Amniotic epithelial cell (primary cell): ENCODE data around the gene TARS1.
"Not testable (repeated sequence)": the region's sequence is repeated elsewhere in the genome, so short reads cannot be mapped to it uniquely, and the experiment has no call there.

ENCODE experiments used
- DNase-seq: peaks from one replicate; pipeline ENCODE4 v3.0.0-alpha.2; 2010; ENCODE audit warnings: low read depth

TARS1 gene

DNA sequence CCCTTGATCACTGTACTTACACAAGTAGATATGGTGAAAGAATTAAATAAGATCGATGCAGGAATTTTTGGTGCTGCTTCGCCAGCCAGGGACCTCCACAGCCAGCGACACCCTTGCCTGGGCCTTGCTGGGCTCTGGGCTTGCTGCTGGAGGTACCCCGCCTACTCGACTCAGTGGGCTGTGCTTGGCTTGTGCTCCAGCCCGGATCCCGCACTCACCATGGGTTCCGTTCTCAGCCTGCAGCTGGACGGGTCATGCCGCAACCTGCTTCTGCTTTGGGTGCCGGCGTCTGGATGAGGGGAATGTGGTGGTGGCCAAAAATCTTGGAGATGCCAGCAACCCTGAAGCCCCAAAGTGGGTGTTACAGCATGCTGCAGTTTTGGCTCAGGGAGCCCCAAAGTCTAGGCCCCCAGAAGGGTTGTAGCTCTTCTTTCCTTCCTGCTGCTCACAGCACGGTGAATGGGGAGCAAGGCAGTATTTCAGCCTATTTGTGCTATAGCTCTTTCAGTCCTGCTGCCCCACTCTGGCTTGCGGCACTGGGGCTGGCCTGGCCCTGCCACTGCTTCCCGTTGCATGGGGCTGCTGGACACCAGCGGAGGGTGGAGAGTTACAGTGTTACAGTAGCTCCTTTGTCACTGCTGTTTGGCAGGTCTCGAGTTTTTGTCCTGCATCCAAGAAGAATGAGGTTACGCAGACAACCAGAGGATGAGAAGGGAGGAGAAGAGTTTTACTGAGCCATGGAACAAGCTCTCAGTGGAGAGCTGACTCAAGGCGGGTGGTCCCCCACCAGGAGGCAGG is 48.0 kb downstream of the TARS1 start:
- no peak for DNase-seq

DNA sequence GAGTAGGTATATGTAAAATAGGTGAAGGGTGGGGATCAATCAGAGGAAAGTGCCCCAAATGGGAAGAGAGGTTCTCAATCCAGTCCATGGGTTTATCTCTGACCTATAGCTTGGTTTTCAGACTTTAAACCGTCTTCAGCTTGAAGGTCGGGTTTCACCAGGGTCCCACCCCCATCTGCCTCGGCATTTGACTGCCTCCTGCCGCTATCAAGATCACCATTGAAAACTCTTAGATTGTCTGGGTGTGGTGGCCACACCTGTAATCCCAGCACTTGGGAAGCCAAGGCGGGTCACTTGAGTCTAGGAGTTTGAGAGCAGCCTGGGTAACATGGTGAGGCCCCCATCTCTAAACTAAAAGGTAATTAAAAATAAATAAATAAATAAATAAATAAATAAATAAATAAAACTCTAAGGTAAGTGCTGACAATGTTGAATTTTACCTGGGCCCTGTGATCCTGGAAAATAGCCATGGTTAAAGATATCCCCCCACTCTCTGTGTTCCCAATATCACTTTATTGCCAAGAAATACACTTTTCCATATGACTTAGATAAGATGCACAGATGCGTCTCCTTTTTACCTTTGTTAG is 48.8 kb downstream of the TARS1 start:
- no peak for DNase-seq

DNA sequence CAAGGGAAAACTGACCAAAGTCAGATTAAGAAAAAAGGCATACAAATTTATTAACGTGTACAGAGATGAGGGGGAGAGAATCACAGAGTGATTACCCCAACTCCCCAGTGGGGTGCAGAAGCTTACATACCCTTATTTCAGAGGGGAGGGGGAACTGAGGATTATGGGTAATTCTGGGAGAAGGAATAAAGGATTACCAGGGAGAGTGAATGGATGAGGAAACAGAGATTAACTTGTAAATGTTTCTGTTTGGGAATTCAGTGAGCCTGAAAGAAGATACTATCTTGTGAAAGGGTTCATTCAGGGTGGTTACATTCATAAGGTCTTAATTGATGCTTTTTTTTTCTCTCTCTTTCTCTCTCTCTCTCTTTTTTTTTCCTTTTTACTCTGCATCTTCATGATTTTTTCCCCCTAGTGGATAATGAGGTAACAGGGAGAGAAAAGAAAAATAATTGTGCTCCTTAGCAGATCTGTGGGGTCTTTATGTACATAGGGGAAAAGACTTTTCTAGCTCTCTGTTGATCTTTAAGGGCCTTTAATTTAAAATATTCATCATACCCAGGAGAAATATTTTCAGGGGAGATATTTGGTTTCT is 49.4 kb downstream of the TARS1 start:
- no peak for DNase-seq

DNA sequence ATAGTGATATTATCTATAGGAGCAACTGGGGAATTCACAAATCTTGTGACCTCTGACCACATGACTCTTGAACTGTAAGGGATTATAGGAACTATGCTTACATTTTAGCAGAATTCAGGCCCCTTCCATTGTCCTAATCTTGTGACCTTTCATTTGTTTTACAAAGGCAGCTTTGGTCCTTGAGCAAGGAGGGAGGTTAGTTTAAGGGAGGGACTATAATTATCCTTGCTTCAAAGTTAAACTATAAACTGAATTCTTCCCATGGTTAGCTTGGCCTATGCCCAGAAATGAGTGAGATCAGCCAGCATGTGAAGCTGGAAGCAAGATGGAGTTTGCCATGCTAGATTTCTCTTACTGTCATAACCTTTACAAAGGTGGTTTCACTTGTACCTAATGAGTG is 51.2 kb downstream of the TARS1 start:
- no peak for DNase-seq

DNA sequence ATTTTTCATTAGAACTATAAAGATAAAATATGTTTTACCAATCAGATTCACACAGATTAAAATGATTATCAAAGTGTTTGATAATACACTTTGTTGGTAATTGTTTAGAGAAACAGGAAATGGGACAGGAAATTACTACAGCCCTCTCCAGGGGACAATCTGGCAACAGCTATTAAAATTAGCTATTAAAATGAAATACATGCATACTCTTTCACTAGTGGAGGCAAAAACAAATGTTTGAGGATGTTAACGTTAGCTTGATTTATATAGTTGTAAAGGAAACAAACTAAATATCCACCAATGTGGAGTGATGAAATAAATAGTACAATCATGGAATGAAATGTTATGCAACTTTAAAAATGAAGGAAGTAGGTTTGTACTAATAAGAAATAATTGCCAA is 53.7 kb downstream of the TARS1 start:
- DNase-seq = no peak

GRCh38 chr5:33501260-33501659 is 60.5 kb downstream of the TARS1 start:
- no peak for DNase-seq

GRCh38 chr5:33501899-33502298 is 61.1 kb downstream of the TARS1 start:
- DNase-seq = no peak

- DNase-seq = no peak
Measured at GRCh38 chr5:33504570-33504969, 63.8 kb downstream of the TARS1 start.

DNA sequence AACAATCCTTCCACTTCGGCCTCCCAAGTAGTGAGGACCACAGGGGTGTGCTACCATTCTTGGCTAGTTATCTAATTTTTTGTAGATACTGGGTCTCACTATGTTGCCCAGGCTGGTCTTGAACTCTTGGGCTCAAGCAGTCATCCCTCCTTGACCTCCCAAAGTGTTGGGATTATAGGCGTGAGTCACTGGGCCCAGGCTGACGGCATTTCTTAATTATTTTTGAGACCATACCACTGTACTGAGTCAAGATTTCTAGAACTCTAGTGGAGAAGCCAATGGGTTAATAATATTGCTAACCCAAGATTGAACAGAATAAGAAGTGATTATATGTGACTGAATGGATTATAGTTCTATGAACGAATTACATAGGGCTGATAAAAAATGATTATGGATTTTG is 66.7 kb downstream of the TARS1 start:
- no peak for DNase-seq

GRCh38 chr5:33509036-33509435 is 68.3 kb downstream of the TARS1 start:
- DNase-seq = no peak

DNA sequence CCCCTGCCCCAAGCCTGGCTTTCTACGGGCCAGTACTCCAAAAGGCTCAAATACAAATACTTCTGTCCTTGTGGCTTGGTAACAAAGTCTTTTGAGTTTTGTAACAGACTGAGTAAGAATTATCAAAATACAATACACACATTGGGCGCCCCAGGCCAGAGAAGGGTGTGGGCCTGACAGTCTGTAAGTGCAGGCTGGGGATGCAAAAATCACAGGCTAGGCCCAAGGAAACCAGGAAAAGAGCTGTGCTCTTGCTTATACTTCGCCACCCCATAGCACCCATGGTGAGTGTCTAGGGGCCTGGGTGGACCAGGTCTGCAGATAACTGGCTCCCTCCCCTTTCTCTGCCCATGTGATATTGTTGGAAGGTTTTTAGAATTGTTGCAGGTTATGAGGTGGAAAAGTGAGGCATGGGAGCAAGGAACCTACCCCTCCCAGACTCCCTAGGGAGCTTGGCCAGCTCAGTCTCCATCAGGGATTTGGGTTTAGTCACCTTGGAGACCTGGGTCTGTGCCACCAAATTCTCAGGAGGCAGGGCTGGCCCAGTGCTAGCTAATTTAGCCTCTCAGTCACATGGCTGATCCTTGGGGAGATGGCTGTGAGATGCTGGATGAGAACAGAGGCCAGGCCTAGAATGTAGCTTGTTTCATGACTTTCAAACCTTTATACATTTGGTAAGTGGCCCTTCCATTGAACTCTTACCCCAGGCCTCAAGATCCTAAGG is 72.9 kb downstream of the TARS1 start:
- no peak for DNase-seq

GRCh38 chr5:33515366-33515765 is 74.6 kb downstream of the TARS1 start:
- DNase-seq = not testable (repeated sequence)

- DNase-seq = no peak
Measured at GRCh38 chr5:33516421-33516820, 75.7 kb downstream of the TARS1 start.
